NCI-H524 (cell line): Measurements from ENCODE around the gene PPP1R14B.

ENCODE experiments used
- DNase-seq, 2 experiments: peaks; one replicate each; lab custom pipeline; 2025; lab: John Stamatoyannopoulos, UW

PPP1R14B gene

GRCh38 chr11:64281957-64282770 lies 35.4 kb upstream of the PPP1R14B start:
- no peak for DNase-seq

GRCh38 chr11:64278576-64279190 lies 31.9 kb upstream of the PPP1R14B start:
- no peak for DNase-seq

GRCh38 chr11:64276653-64277431 lies 30.1 kb upstream of the PPP1R14B start:
- no peak for DNase-seq

- no peak for DNase-seq
These were observed 29.1 kb upstream of the PPP1R14B start for GRCh38 chr11:64275841-64276240.

DNA sequence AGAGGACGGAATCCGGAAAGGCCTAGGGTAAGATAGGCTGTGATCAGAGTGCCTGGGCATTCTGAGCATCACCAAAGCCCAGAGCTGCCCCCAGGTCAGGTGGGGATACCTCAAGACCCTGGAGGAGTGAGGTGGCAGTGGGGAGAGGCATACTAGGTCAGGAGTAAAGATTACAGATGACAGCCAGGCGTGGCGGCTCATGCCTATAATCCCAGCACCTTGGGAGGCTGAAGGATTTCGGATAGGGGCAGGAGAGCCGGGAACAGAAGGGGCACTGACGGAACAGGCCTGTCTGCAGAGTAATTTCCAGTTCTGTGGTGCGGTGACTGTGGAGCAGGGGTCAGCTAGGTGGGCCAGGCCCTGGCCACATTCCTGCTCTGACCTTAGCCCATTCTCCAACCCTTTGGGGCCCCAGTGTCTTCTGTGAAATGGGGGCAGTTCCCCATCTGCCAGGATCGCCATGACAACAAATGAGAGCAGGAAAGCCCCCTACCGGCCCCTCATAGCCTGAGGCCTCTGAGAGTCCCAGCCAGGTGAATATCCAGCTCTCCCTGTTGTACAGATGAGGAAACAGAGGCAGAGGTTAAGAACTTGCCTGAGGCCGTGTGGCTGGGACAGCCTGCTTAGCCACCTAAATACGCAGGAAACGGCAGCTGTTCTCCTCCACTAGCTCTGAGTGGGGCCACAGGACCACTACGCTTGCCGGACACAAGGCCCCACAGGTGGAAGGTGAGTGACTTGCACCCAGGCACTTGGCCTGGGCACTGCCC lies 28.5 kb upstream of the PPP1R14B start:
- no peak for DNase-seq

DNA sequence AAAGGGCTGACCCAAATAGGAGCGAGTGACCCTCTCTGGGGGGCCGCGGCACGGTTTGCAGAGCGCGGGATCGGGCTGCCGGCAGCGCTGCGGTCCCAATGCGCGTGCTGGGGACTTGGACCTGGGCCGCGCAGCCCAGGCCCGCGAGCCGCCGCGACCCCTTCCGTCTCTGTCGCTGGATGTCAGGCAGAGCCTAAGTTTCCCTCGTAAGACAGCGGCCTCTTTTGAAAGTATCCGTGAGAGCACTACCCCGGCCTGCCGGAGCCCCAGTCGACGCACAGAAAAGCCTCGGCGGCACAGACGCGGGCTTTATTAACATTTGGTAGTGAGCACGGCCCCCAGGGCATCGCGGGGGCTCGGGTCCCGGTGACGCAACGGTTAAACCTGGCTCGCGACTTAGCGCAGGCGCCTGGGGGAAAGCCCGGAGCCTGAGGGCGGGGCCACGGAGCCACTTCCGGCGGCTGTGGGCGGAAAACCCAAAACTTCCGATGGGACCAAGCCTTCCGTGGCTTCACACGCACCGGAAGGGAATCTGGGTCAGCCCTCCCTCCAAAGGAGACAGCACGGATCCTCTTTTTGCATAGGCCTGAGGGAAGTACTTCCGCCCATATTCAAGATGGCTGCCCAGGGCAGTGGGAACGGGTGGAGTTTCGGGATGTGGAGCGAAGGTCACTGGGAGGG lies 22.9 kb upstream of the PPP1R14B start:
- DNase-seq = peak; percentile 99

DNA sequence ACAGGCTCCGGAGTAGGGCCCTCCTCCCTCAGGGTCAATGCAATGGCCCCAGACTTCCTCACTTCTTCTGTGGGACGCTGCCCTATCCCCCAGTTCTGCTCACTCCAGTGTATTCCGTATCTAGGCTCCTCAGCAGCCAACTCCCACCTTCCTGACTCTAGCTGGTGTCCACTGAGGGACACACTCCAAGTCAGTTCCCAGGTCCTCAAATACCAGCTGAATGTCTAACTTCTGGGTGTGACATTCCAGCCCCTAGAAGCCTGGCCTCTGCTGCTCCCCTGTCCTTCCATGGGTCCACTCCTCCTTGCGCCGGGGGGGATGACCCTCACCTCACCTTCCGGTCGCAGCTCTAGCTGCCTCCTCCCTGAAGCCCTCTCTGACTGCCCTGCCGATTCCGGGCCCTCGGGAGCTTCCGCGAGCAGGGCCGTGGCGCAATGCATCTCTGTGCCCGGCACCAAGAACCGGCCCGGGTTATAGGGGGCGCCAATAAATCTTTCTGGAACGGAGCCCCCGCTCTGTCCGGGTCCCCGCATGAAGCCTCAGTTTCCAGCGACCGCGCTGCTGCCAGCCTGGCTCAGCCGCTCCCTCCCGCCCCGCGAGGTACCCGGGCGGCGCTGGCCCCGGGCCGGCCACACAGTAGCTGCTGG lies 22.3 kb upstream of the PPP1R14B start:
- no peak for DNase-seq

- DNase-seq = peak; percentile 17 to 59
These were observed 21.5 kb upstream of the PPP1R14B start for GRCh38 chr11:64268025-64268892.

DNA sequence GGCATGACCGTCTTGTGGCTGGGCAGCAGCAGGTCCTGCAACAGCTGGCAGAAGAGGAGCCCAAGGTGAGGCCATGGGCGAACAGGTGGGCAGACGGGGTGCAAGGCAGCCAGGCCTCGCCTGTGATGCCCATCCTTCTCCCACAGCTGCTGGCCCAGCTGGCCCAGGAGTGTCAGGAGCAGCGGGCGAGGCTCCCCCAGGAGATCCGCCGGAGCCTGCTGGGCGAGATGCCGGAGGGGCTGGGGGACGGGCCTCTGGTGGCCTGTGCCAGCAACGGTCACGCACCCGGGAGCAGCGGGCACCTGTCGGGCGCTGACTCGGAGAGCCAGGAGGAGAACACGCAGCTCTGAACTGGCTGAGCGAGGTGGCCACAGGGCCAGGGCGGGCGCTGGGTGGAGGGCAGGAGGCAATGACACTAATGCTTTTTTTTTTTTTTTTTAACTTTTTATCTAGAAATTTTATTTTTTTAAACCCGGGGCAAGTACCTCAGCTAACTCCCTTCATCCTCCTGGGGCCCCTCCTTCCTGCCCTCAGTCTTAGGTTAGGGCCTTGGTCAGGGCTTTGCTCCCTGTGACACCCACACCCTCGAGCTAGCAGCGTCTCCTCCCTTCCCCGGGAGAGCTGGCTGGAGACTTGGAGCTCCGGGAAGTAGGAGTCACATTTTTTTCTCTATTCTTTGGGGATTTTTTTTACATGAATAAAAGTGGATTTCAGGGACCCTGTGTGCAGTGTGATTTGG lies 20.6 kb upstream of the PPP1R14B start:
- DNase-seq = no peak

DNA sequence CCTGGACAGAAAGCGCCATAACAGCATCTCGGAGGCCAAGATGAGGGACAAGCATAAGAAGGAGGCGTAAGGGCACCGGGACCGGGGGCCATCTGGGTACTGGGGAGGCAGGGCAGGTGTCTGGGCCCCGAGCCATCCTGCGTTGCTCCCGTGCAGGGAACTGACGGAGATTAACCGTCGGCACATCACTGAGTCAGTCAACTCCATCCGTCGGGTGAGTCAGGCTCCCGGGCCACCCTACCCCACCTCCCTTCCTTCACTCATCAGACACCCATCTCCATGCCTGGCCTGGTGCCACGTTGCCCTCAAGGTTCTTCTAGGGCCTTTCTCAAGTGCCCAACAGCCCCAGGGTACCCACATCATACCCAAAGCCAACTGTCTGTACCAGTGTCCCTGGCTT lies 19.6 kb upstream of the PPP1R14B start:
- no peak for DNase-seq

DNA sequence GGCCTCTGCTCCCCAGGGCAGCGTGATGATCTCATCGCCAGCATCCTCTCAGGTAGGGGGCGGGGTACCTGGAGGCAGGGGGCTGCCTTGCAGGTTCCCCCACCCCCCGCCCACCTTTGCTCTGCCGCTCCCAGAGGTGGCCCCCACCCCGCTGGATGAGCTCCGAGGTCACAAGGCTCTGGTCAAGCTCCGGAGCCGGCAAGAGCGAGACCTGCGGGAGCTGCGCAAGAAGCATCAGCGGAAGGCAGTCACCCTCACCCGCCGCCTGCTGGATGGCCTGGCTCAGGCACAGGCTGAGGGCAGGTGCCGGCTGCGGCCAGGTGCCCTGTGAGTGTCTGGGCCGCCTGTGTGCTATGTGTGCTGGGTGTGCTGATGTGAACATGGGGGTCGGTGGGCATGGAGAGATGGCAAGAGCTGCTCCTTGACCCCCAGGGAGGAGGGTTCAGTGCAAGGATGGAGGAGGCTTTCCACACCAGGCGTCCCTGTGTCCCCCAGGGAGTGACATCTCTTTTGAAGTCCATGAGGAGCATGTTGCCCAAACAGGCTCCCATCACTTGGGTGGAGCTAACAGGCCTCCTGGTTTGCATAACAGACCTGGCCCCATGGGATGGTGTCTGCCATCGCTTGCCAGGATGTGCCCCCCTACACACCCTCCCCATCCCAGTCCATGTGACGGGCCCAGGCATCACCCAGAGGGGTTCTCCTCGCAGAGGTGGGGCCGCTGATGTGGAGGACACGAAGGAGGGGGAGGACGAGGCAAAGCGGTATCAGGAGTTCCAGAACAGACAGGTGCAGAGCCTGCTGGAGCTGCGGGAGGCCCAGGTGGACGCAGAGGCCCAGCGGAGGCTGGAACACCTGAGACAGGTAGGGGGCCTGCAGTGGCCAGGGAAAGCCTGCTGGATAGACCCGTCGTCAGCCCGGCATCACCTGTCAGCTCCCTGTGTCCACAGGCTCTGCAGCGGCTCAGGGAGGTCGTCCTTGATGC lies 18.7 kb upstream of the PPP1R14B start:
- DNase-seq = no peak

GRCh38 chr11:64264371-64264852 lies 17.7 kb upstream of the PPP1R14B start:
- no peak for DNase-seq

GRCh38 chr11:64263947-64264317 lies 17.2 kb upstream of the PPP1R14B start:
- no peak for DNase-seq

DNA sequence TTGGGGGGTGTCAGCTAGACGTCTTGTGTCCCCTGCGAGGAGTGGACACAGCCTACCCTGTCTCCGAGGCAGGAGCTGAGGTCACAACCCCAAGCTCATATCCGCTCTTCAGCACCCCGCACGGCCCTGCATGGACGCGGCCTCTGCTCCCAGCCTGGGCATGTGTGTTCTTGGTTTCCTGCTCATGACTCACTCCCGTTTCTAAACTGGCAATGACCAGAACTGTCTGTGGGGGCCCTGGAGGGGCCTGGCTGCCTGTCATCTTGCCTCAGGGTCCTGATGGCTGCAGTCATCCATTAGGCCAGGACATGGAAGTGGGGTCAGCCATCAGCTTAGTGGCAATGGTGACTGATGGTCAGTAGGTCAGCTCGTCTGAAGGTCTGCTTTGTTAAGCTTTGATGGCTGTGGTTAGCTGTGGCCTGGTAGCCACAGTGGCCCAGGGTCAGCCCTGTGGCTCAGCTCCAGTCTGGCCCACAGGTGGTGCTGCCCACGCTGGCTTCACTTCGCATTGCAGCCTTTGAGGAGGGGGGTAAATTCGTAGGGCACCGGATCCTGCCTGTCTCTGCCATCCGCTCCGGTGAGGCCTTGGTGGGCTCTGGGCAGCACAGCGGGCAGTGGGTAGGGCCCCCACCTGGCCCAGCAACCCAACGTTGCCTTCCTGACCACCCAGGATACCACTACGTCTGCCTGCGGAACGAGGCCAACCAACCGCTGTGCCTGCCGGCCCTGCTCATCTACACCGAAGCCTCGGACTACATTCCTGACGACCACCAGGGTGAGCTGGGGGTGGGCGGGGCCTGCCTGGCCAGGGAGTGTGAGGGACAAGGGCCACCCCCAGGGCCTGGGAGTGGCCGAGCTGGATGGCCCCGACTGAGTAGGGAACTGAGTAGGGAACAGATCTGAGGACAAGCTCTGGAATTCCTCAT lies 16.5 kb upstream of the PPP1R14B start:
- no peak for DNase-seq

DNA sequence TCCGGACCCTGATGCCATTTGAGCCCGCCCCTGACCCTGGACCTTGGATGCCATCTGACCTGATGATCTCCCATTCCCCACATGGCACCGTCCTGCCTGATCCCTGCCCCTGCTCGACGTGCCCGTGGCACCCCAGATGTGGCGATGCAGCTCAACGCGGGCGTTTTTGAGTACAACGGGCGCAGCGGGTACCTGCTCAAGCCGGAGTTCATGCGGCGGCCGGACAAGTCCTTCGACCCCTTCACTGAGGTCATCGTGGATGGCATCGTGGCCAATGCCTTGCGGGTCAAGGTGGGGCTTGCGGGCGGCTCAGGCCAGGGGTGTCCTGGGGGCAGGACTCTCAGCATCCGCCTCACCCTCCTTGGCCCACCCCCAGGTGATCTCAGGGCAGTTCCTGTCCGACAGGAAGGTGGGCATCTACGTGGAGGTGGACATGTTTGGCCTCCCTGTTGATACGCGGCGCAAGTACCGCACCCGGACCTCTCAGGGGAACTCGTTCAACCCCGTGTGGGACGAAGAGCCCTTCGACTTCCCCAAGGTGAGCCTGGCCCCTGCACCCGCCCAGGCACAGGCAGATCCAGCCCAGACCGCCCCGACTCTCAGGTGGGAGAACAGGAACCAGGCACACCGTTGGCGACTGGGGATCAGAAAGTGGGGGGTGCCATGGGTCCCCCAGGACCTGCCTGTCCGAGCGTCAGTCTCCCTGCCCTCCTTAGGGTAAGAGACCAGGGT lies 15.7 kb upstream of the PPP1R14B start:
- DNase-seq = no peak

- no peak for DNase-seq
These were observed 14.9 kb upstream of the PPP1R14B start for GRCh38 chr11:64261556-64262080.
